GM12878 (cell line): Measurements from ENCODE around the gene FMOD. TPM values are rescaled to one million over a fixed set of nuclear protein-coding genes. Genes with fewer than 3 reads are reported as not detected.

Experiments
- ATAC-seq: fragments of 200-7000 bp; cut with Tn5 transposase; 3 replicates; pipeline ENCODE4 v1.9.1; 2020; ENCODE audit warnings: mild to moderate bottlenecking, moderate library complexity
- BruUV-seq: library from RNA; stranded (reverse); fragments of 400-500 nt; replicated peaks from 2 replicates; lab custom pipeline; 2021; lab: Mats Ljungman, UMichigan
- CTCF ChIA-PET: fragments of 300-600 bp; sonication (Branson Sonifier 250); formaldehyde crosslinking; extraction: SDS; loops from one replicate; lab custom pipeline; 2021; ENCODE audit warnings: inconsistent platforms; lab: Yijun Ruan, JAX
- POLR2A ChIA-PET: fragments of 350-600 bp; formaldehyde crosslinking; extraction: SDS; loops from one replicate; lab custom pipeline; 2021; ENCODE audit warnings: inconsistent platforms; lab: Charles Lee
- RAD21 ChIA-PET: fragments of 300-600 bp; sonication (Branson Sonifier 250); formaldehyde crosslinking; loops from one replicate; lab custom pipeline; 2023; ENCODE audit warnings: antibody characterized with exemption; ENCODE audit not compliant: unreplicated experiment; lab: Charles Lee
- SMC1A ChIA-PET: fragments of 300-600 bp; sonication (Branson Sonifier 250); formaldehyde crosslinking; loops from one replicate; lab custom pipeline; 2023; ENCODE audit not compliant: unreplicated experiment, uncharacterized antibody; lab: Charles Lee
- DNase-seq: peaks from one replicate; pipeline ENCODE4 v3.0.0-alpha.2; 2011; ENCODE audit warnings: low read depth, low spot score
- FAIRE-seq: peaks from 3 replicates; lab custom pipeline; 2011; peaks lifted over from hg19 to GRCh38; lab: Jason Lieb, UNC
- H2AFZ ChIP-seq: 2 replicates; pipeline ENCODE4 v1.6.0; 2011; ENCODE audit warnings: low read depth, low read length, control low read depth; ENCODE audit not compliant: control insufficient read depth
- H3K27ac ChIP-seq: 2 replicates; pipeline ENCODE4 v1.5.1; 2011; ENCODE audit warnings: control low read depth; ENCODE audit not compliant: control insufficient read depth, insufficient read depth
- H3K27me3 ChIP-seq, 2 experiments: replicated peaks in 1 of 2; 2 replicates each; pipeline versions ENCODE4 v1.6.0 to v1.6.1; 2011; ENCODE audit warnings: low read length in 1 of 2; ENCODE audit not compliant: control insufficient read depth in 2 of 2, insufficient read depth in 2 of 2
- H3K36me3 ChIP-seq, 2 experiments: 2 replicates each; pipeline ENCODE4 v1.5.1; 2011; ENCODE audit warnings: low read length in 1 of 2; ENCODE audit not compliant: control insufficient read depth in 2 of 2, insufficient read depth in 2 of 2
- H3K4me1 ChIP-seq: 2 replicates; pipeline ENCODE4 v1.6.1; 2011; ENCODE audit warnings: mild to moderate bottlenecking, low read length, moderate library complexity, mixed read lengths; ENCODE audit not compliant: control insufficient read depth, insufficient read depth
- H3K4me2 ChIP-seq: 2 replicates; pipeline ENCODE4 v1.6.0; 2011; ENCODE audit warnings: control low read depth; ENCODE audit not compliant: control insufficient read depth, insufficient read depth
- H3K4me3 ChIP-seq: fragments of 200-600 bp; sonication (generic); 2 replicates; pipeline ENCODE4 v1.5.1; 2016
- H3K79me2 ChIP-seq: 2 replicates; pipeline ENCODE4 v1.6.0; 2011; ENCODE audit warnings: low read length; ENCODE audit not compliant: control insufficient read depth, insufficient read depth
- H3K9ac ChIP-seq: 2 replicates; pipeline ENCODE4 v1.8.0; 2011; ENCODE audit warnings: low read length, control low read depth, mixed read lengths; ENCODE audit not compliant: control insufficient read depth, insufficient read depth
- H3K9me3 ChIP-seq: replicated peaks from 3 replicates; pipeline ENCODE4 v1.5.1; 2011; ENCODE audit warnings: mild to moderate bottlenecking, low read length; ENCODE audit not compliant: control insufficient read depth, insufficient read depth
- H4K20me1 ChIP-seq: 2 replicates; pipeline ENCODE4 v1.6.0; 2011; ENCODE audit not compliant: control insufficient read depth, insufficient read depth
- ATF7 ChIP-seq: fragments of 450-650 bp; IDR thresholded peaks from 2 replicates; pipeline ENCODE4 v1.6.1; 2016; ENCODE audit warnings: low read depth, mild to moderate bottlenecking
- CEBPB ChIP-seq, 2 experiments: fragments of 150-350 bp in 1 of 2; IDR thresholded peaks; 2 replicates each; pipeline ENCODE4 v1.6.1; 2012 to 2014; ENCODE audit warnings: low read depth in 2 of 2, low read length in 2 of 2, borderline replicate concordance in 1 of 2, inconsistent platforms in 1 of 2
- CREB1 ChIP-seq: IDR thresholded peaks from 2 replicates; pipeline ENCODE4 v1.6.1; 2012; ENCODE audit warnings: low read depth, mild to moderate bottlenecking, inconsistent platforms
- CREM ChIP-seq: IDR thresholded peaks from 2 replicates; pipeline ENCODE4 v1.6.1; 2014; ENCODE audit warnings: antibody characterized with exemption, low read depth
- ELK1 ChIP-seq: IDR thresholded peaks from 2 replicates; pipeline ENCODE4 v1.6.1; 2012; ENCODE audit warnings: low read depth, low read length, improper control_type of control experiment
- IRF4 ChIP-seq: IDR thresholded peaks from 2 replicates; pipeline ENCODE4 v1.6.1; 2011; ENCODE audit warnings: low read depth, low read length
- MTA2 ChIP-seq: fragments of 450-650 bp; IDR thresholded peaks from 2 replicates; pipeline ENCODE4 v1.6.1; 2016; ENCODE audit warnings: low read depth, mild to moderate bottlenecking, moderate library complexity
- NR2C1 ChIP-seq: fragments of 450-650 bp; IDR thresholded peaks from 2 replicates; pipeline ENCODE4 v1.6.1; 2017; ENCODE audit warnings: antibody characterized with exemption, mild to moderate bottlenecking, moderate library complexity
- POLR2AphosphoS5 ChIP-seq: IDR thresholded peaks from 2 replicates; pipeline ENCODE4 v1.6.1; 2011; ENCODE audit warnings: mild to moderate bottlenecking, low read length, inconsistent platforms
- SMC3 ChIP-seq: IDR thresholded peaks from 2 replicates; pipeline ENCODE4 v1.6.1; 2011; ENCODE audit warnings: low read length, improper control_type of control experiment, borderline replicate concordance
- ZNF687 ChIP-seq: fragments of 450-650 bp; IDR thresholded peaks from 2 replicates; pipeline ENCODE4 v1.6.1; 2017; ENCODE audit warnings: mild to moderate bottlenecking, moderate library complexity
- WGBS: methylation state at CpG from one replicate; pipeline ENCODE4 v1.1.6; 2016; ENCODE audit warnings: low lambda C conversion rate; ENCODE audit not compliant: insufficient replicate concordance, insufficient coverage; ENCODE audit errors: missing lambda C conversion rate; 5-methylcytosine and 5-hydroxymethylcytosine counted together
- in situ Hi-C: fragments of 300-500 bp; cut with MboI; formaldehyde crosslinking; loops from 9 replicates; pipeline ENCODE4 v1.14.3; 2018; ENCODE audit warnings: mixed read lengths
- intact Hi-C: fragments of 100-400 bp; cut with micrococcal nuclease; formaldehyde crosslinking; loops from one replicate; pipeline ENCODE4 v1.14.2; 2022; ENCODE audit not compliant: unreplicated experiment
- polyA plus RNA-seq, 11 experiments: library from polyadenylated mRNA; depleted of rRNA in 4 of 11; unstranded in 6 of 11; stranded (reverse) in 5 of 11; fragments of >200 nt; fragmentation: Nextera tagmentation in 4 of 11; fragmentation: Illumina TruSeq in 1 of 11; extraction: Ambion mirVana in 4 of 11; extraction: Trizol in 1 of 11; gene quantifications; 1 replicate in 1 of 11; 2 replicates in 10 of 11; pipeline versions ENCODE4 v1.2.1 to v1.2.3, GENCODE V29; 2011 to 2016; ENCODE audit warnings: inconsistent platforms in 2 of 11, missing spikeins in 2 of 11, low read depth in 1 of 11
- total RNA-seq, 4 experiments: library from RNA; depleted of rRNA in 3 of 4; stranded (reverse); fragments of >200 nt in 3 of 4; fragmentation: Illumina TruSeq in 1 of 4; extraction: Trizol in 1 of 4; gene quantifications; 2 replicates each; pipeline versions ENCODE4 v1.2.1 to v1.2.3, GENCODE V29; 2013 to 2021
- TF ChIP-seq, protein P1 (sequence below): fragments of 450-650 bp; conservative IDR thresholded peaks from 2 replicates; pipeline ENCODE4 v1.6.1; 2017; ENCODE audit warnings: mild to moderate bottlenecking, moderate library complexity
- TF ChIP-seq, protein P2 (sequence below): IDR thresholded peaks from 2 replicates; pipeline ENCODE4 v1.6.1; 2011; ENCODE audit warnings: borderline replicate concordance, low read depth, mild to moderate bottlenecking, moderate library complexity, mixed read lengths, low read length; ENCODE audit not compliant: insufficient read depth; ENCODE audit errors: extremely low read length

Gene FMOD
- total and polyA plus RNA-seq, 10 of the 15 experiments (the other 5 are each of a cell fraction or from before 2014, with no cell fraction given) = 0.03 to 0.26 (median 0.11) TPM; not detected in 7

- POLR2A ChIA-PET = interaction anchor here (1.0 to 1.3 kb wide), 2 partner anchors 99 to 104 kb away, joined by 3 read pairs; no protein-coding TSS in a partner anchor
- Histone ChIP-seq H3K4me1 (no peaks in the 10 kb centered on the region), H3K4me3 (no peak overlapping the region), H3K27ac (no peak overlapping the region), H3K9ac (no peak overlapping the region), H3K27me3 (peaks cover 0 to 6% of the 10 kb centered on the region in 2 experiments; a peak in 1 of 4 replicates), H3K79me2 (no peaks in the 10 kb centered on the region), H2AFZ (no peak overlapping the region), H3K9me3 (no peaks in the 10 kb centered on the region), H4K20me1 (no peaks in the 10 kb centered on the region), H3K4me2 (no peak overlapping the region), H3K36me3 (no peaks in the 10 kb centered on the region)
- FAIRE-seq (peak; percentile 90), DNase-seq (no peak), ATAC-seq (peak; percentile 77)
- intact Hi-C loops = no loop called here
- in situ Hi-C loops = loop anchor here (5.0 kb wide), 2 partner anchors 100 to 145 kb away; no protein-coding TSS in a partner anchor
- RAD21 ChIA-PET = interaction anchor here (0.7 to 15.9 kb wide), 15 partner anchors 17 to 148 kb away, joined by 3 to 501 read pairs (median 8); no protein-coding TSS in a partner anchor
- WGBS = 36% methylated on average over 22 of the region's 23 CpGs
- no TSS peak for BruUV-seq
- SMC1A ChIA-PET = interaction anchor here (0.6 to 15.1 kb wide), 25 partner anchors 8 to 419 kb away, joined by 3 to 508 read pairs (median 10); partner anchors contain the start of genes BTG2 and FMOD
- CTCF ChIA-PET = interaction anchor here (0.6 to 20.4 kb wide), 31 partner anchors 9 to 1069 kb away, joined by 3 to 854 read pairs (median 16); partner anchors contain the start of genes BTG2, FMOD, OPTC and PRELP
- TF ChIP-seq, protein P1, sequence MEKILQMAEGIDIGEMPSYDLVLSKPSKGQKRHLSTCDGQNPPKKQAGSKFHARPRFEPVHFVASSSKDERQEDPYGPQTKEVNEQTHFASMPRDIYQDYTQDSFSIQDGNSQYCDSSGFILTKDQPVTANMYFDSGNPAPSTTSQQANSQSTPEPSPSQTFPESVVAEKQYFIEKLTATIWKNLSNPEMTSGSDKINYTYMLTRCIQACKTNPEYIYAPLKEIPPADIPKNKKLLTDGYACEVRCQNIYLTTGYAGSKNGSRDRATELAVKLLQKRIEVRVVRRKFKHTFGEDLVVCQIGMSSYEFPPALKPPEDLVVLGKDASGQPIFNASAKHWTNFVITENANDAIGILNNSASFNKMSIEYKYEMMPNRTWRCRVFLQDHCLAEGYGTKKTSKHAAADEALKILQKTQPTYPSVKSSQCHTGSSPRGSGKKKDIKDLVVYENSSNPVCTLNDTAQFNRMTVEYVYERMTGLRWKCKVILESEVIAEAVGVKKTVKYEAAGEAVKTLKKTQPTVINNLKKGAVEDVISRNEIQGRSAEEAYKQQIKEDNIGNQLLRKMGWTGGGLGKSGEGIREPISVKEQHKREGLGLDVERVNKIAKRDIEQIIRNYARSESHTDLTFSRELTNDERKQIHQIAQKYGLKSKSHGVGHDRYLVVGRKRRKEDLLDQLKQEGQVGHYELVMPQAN = no peak
- TF ChIP-seq CREM (no peak), ATF7 (no peak), CEBPB (IDR thresholded peaks at IDR 0.05; ENCODE audit: borderline replicate concordance in 1 of 2, low read depth in 2 of 2, low read length in 2 of 2) (no peak), SMC3 (peak; percentile 21; the same call in 1 of the 2 replicates), NR2C1 (no peak), MTA2 (no peak), POLR2AphosphoS5 (no peak), IRF4 (no peak), CREB1 (no peak), ELK1 (no peak), ZNF687 (no peak)
- TF ChIP-seq, protein P2, sequence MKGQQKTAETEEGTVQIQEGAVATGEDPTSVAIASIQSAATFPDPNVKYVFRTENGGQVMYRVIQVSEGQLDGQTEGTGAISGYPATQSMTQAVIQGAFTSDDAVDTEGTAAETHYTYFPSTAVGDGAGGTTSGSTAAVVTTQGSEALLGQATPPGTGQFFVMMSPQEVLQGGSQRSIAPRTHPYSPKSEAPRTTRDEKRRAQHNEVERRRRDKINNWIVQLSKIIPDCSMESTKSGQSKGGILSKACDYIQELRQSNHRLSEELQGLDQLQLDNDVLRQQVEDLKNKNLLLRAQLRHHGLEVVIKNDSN = no peak
These were observed 8.6 kb downstream of the FMOD start for GRCh38 chr1:203342192-203342940.
